ENCODE data around the gene BTBD9. TPM values are rescaled to one million over a fixed set of nuclear protein-coding genes. Genes with fewer than 3 reads are reported as not detected.

BTBD9 gene
- total RNA-seq, 1 donor from 2014 or later, result 23.0 TPM

GRCh38 chr6:38684904-38685303 is 45.2 kb upstream of the BTBD9 start:
- Mint-ChIP-seq H3K4me3 (no peak overlapping the region), H3K27me3 (ENCODE audit: low read depth) (no peaks in the 10 kb centered on the region)

GRCh38 chr6:38684237-38684636 is 44.5 kb upstream of the BTBD9 start:
- Mint-ChIP-seq H3K4me3 (no peak overlapping the region), H3K27me3 (ENCODE audit: low read depth) (no peaks in the 10 kb centered on the region), H3K4me1 (no peaks in the 10 kb centered on the region), H3K9me3 (no peaks in the 10 kb centered on the region), H3K36me3 (peaks cover 15% of the 10 kb centered on the region), H3K27ac (no peak overlapping the region)
- no peak for TF ChIP-seq CTCF (IDR thresholded peaks at IDR 0.05; ENCODE audit: unreplicated experiment)
- DNase-seq (ENCODE audit: low spot score in 2 of 2, unreplicated experiment in 2 of 2), result no peak

More at GRCh38 chr6:38684904-38685303, 45.2 kb upstream of the BTBD9 start:
- H3K27ac Mint-ChIP-seq, result no peak overlapping the region
- no peak for TF ChIP-seq CTCF (IDR thresholded peaks at IDR 0.05; ENCODE audit: unreplicated experiment)
- peaks cover 13% of the 10 kb centered on the region for H3K36me3 Mint-ChIP-seq
- no peak for DNase-seq (ENCODE audit: low spot score in 2 of 2, unreplicated experiment in 2 of 2)
- no peaks in the 10 kb centered on the region for H3K9me3 Mint-ChIP-seq
- no peaks in the 10 kb centered on the region for H3K4me1 Mint-ChIP-seq

GRCh38 chr6:38681850-38682249 is 42.1 kb upstream of the BTBD9 start:
- no peak for TF ChIP-seq CTCF (IDR thresholded peaks at IDR 0.05; ENCODE audit: unreplicated experiment)
- no peaks in the 10 kb centered on the region for H3K4me1 Mint-ChIP-seq
- DNase-seq (ENCODE audit: low spot score in 2 of 2, unreplicated experiment in 2 of 2), result no peak

GRCh38 chr6:38679668-38680067 is 39.9 kb upstream of the BTBD9 start:
- H3K36me3 Mint-ChIP-seq, result peaks cover 41% of the 10 kb centered on the region
- H3K4me3 Mint-ChIP-seq, result no peak overlapping the region
- no peaks in the 10 kb centered on the region for H3K4me1 Mint-ChIP-seq
- no peak overlapping the region for H3K27ac Mint-ChIP-seq
- TF ChIP-seq CTCF (IDR thresholded peaks at IDR 0.05; ENCODE audit: unreplicated experiment), result no peak
- DNase-seq (ENCODE audit: low spot score in 2 of 2, unreplicated experiment in 2 of 2), result no peak
- H3K27me3 Mint-ChIP-seq (ENCODE audit: low read depth), result no peaks in the 10 kb centered on the region
- H3K9me3 Mint-ChIP-seq, result peaks cover 3% of the 10 kb centered on the region

More at GRCh38 chr6:38681850-38682249, 42.1 kb upstream of the BTBD9 start:
- Mint-ChIP-seq H3K27me3 (ENCODE audit: low read depth) (no peaks in the 10 kb centered on the region), H3K36me3 (peaks cover 21% of the 10 kb centered on the region), H3K27ac (no peak overlapping the region), H3K9me3 (no peaks in the 10 kb centered on the region), H3K4me3 (no peak overlapping the region)

GRCh38 chr6:38678178-38678760 is 38.5 kb upstream of the BTBD9 start:
- H3K4me1 Mint-ChIP-seq, result no peaks in the 10 kb centered on the region
- no peak for DNase-seq (ENCODE audit: low spot score in 2 of 2, unreplicated experiment in 2 of 2)
- peaks cover 3% of the 10 kb centered on the region for H3K9me3 Mint-ChIP-seq
- H3K27ac Mint-ChIP-seq, result no peak overlapping the region
- peaks cover 45% of the 10 kb centered on the region for H3K36me3 Mint-ChIP-seq
- no peak for TF ChIP-seq CTCF (IDR thresholded peaks at IDR 0.05; ENCODE audit: unreplicated experiment)
- H3K4me3 Mint-ChIP-seq, result no peak overlapping the region
- H3K27me3 Mint-ChIP-seq (ENCODE audit: low read depth), result no peaks in the 10 kb centered on the region

Data from mesothelial cell of epicardium (in vitro differentiated cells).